ENCODE data around the gene SYT9. TPM values are rescaled to one million over a fixed set of nuclear protein-coding genes. Genes with fewer than 3 reads are reported as not detected.

Gene SYT9
- total and polyA plus RNA-seq, 12 donors, result 0.01 to 0.66 (median 0.32) TPM; not detected in 3

DNA sequence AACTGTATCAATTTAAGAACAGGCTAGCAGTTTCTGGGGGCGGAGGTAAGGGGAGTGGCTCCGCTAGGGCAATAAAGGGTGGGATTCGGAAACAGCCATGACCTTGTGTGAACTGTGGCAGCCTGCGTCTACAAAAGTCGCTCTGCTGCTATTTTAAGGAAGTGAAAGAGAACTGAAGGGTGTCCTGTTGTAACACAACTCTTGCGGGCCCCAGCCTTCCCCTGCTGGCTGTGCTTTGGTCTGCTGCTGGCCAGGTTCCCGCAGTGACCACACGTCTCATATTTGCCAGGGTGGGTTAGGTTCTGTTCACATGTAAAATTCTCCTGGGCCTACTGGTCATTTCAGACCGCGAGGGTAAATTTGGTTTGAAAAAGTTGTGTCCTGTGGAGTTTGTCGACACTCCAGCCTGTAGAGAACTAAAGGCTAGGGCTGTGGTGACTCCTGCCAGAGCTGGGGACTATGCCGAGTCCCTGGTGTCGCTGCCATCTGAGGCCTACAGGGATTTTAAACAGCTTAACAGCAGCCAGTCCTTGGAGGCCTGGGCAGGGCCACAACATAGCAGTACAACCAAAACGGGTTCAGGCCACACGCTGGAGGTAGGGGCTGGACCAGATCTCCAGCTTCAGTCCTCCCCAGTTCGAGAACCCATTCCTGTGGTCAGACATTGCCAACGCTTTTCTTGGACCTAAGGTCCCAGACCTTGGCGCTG lies 261.0 kb downstream of the SYT9 start:
- intact Hi-C loops (cut with DNase I), result loop anchor here in 7 of 10 donors (1.0 to 10.0 kb wide), 10 partner anchors 40 to 172 kb away; no protein-coding TSS in a partner anchor
- ATAC-seq (peak; percentile 65 to 89 (median 83)), DNase-seq (peak; percentile 82 to 84)
- Histone ChIP-seq H3K4me1 (peaks cover 10 to 49% (median 37%) of the 10 kb centered on the region in 9 donors), H3K4me3 (peak overlapping the region; percentile 56 to 89 (median 84)), H3K9me3 (no peaks in the 10 kb centered on the region), H3K27ac (peak overlapping the region; percentile 87 to 98 (median 93)), H3K27me3 (no peaks in the 10 kb centered on the region), H3K36me3 (no peaks in the 10 kb centered on the region)
- TF ChIP-seq, protein P1, sequence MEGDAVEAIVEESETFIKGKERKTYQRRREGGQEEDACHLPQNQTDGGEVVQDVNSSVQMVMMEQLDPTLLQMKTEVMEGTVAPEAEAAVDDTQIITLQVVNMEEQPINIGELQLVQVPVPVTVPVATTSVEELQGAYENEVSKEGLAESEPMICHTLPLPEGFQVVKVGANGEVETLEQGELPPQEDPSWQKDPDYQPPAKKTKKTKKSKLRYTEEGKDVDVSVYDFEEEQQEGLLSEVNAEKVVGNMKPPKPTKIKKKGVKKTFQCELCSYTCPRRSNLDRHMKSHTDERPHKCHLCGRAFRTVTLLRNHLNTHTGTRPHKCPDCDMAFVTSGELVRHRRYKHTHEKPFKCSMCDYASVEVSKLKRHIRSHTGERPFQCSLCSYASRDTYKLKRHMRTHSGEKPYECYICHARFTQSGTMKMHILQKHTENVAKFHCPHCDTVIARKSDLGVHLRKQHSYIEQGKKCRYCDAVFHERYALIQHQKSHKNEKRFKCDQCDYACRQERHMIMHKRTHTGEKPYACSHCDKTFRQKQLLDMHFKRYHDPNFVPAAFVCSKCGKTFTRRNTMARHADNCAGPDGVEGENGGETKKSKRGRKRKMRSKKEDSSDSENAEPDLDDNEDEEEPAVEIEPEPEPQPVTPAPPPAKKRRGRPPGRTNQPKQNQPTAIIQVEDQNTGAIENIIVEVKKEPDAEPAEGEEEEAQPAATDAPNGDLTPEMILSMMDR (IDR thresholded peaks at IDR 0.05), result peak in 1 of 9 donors; percentile 7
- WGBS, 2 donors, result 7 to 10% methylated on average over 18 of the region's 18 CpGs

DNA sequence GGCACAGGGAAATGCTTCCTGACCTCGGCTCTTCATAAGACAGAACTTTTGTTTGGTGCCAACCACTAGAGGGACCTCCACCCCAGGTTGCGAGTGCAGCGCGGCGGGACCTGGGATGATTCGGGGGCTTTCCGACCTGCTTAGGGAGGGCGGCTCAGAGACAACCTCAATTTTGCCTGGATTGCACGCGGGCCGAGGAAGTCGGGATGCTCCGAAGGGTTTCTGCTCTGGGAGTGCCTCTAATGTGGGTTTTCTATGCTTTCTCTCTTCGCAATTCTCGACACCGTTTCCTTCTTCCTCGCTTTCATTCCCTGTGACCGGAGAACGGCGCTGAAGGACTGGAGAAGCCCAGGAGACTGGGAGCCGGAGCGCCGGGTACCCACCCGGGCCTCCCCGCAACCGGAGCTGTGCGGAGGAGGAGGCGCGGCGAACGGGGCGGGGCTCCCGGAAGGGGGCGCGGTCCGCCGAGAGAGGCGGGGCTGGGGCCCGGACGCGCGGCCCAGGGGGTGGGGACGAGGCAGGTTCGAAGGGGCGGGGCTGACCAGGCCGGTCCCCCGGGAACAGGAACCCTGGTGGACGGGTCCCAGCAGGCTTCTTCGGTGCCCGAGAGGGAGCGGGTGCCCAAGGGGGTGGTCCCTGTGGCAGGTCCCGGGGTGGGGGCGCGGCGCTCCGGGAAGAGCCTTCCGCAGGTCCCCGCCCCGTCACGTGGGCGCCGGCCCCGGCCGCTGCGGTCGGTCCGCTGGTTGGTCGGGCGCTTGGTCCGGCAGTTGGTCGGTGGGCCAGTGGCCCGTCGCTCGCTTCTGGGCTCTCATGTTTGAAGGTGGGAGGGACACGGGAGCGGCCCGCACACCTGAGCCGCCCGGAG lies 261.8 kb downstream of the SYT9 start, which contains the start of gene PPFIBP2:
PPFIBP2 (plus strand) TSS at position 766 of the 865 bp plus-strand sequence. CDS start 35,477 bp downstream, outside the sequence.
- no peaks in the 10 kb centered on the region for H3K27me3 ChIP-seq
- DNase-seq (peak; percentile 81 to 88), ATAC-seq (peak; percentile 87 to 96 (median 92))
- H3K27ac ChIP-seq, result peak within 1 kb of the TSS; percentile 87 to 98 (median 93)
- no peaks in the 10 kb centered on the region for H3K36me3 ChIP-seq
- peak within 1 kb of the TSS; percentile 56 to 89 (median 84) for H3K4me3 ChIP-seq
- WGBS, 2 donors, result 0 to 1% methylated on average over 69 to 79 of the region's 79 CpGs
- H3K9me3 ChIP-seq, result no peaks in the 10 kb centered on the region
- intact Hi-C loops (cut with DNase I), result loop anchor here in 7 of 10 donors (2.0 to 10.0 kb wide), 9 partner anchors 39 to 171 kb away; no protein-coding TSS in a partner anchor
- TF ChIP-seq, protein P1 (IDR thresholded peaks at IDR 0.05), result peak; percentile 43 to 78 (median 63)
- peaks cover 10 to 49% (median 37%) of the 10 kb centered on the region in 9 donors for H3K4me1 ChIP-seq

DNA sequence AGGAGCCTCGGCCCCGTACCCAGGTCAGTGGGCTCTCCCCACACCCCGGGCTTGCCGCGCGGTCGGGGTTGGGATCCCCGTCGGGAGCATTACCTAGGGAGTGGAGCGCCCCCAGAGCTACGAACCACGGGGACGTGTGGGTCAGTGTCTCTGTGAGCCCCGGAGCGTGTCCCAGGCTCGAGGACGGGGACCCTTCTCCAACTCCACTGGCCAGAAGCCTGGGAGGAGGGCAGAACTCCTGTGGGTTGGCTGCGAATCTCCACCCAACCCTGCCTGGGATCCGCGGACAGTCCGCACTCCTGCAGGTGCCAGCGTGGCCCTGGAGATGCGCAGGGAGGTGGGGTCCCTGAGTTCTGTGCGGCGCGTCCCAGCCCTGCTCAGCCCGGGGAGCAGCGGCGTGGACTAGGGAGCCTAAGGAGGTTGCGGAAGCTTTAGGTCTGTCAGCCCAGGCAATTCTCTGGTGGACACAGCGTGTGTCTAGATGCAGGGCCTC lies 262.4 kb downstream of the SYT9 start:
- Histone ChIP-seq H3K9me3 (no peaks in the 10 kb centered on the region), H3K4me1 (peaks cover 10 to 49% (median 37%) of the 10 kb centered on the region in 9 donors), H3K27ac (peak overlapping the region; percentile 87 to 98 (median 93)), H3K27me3 (no peaks in the 10 kb centered on the region), H3K4me3 (peak overlapping the region; percentile 56 to 89 (median 84)), H3K36me3 (no peaks in the 10 kb centered on the region)
- intact Hi-C loops (cut with DNase I), result loop anchor here in 5 of 10 donors (5.0 to 10.0 kb wide), 6 partner anchors 38 to 171 kb away; no protein-coding TSS in a partner anchor
- ATAC-seq (peak in 7 of 8 donors; percentile 2 to 29 (median 12)), DNase-seq (no peak)
- TF ChIP-seq, protein P1 (IDR thresholded peaks at IDR 0.05), result no peak
- 2 to 3% methylated on average over 31 of the region's 31 CpGs for WGBS, 2 donors
